ENCODE measurements around the gene FMNL2. TPM values are rescaled to one million over a fixed set of nuclear protein-coding genes. Genes with fewer than 3 reads are reported as not detected.

Gene FMNL2
- total and polyA plus RNA-seq, 4 donors, result 1.5 to 9.3 (median 5.1) TPM

DNA sequence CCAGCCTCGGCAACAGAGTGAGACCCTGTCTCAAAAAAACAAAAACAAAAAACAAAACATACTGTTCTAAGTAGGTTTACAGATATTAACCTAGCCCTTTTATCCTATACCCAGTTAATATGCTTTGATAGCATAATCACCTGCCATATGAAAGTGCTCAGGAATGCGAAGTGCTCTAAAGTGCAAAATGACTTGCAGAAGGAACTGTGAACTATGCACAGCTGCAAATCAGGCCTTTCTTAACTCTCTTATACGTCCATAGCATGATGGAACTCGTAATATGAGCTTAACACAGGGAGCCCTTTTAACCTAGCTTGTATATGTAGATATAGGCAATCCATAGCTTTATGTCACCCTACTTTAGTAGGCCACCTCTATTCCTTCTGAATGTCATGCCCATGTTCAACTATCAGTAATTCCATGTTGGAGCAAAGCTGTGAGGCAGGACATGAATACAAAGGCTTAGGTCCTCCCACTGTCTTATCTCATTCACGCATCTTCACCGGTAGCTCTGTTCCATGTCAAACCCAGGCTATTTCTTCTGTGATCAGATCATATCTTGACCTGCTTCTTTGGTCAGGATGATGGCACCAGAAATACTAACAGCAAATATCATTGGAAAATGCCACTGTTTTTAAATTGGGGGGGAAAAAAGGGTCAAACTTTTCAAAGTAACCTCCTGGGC lies 309.4 kb downstream of the FMNL2 start:
- no peak for DNase-seq (ENCODE audit: low spot score)
- Histone ChIP-seq H3K9ac (ENCODE audit: low read depth in 1 of 2, low read length in 2 of 2) (no peak overlapping the region), H3K36me3 (ENCODE audit: control insufficient read depth in 4 of 4, insufficient read depth in 3 of 4, low read depth in 1 of 4, low read length in 3 of 4) (peaks cover 0 to 8% (median 0%) of the 10 kb centered on the region in 4 donors), H3K27ac (ENCODE audit: low read depth in 1 of 2, low read length in 2 of 2) (no peak overlapping the region), H3K4me3 (ENCODE audit: low read depth in 1 of 3, low read length in 3 of 3) (no peak overlapping the region), H3K27me3 (ENCODE audit: control insufficient read depth in 4 of 4, insufficient read depth in 4 of 4, low read length in 3 of 4) (no peaks in the 10 kb centered on the region), H3K4me1 (ENCODE audit: control insufficient read depth in 4 of 4, insufficient read depth in 4 of 4, low read length in 3 of 4) (peaks cover 0 to 9% (median 4%) of the 10 kb centered on the region in 4 donors), H3K9me3 (ENCODE audit: control insufficient read depth in 4 of 4, low read length in 3 of 4) (no peaks in the 10 kb centered on the region)
- TF ChIP-seq, protein P1, sequence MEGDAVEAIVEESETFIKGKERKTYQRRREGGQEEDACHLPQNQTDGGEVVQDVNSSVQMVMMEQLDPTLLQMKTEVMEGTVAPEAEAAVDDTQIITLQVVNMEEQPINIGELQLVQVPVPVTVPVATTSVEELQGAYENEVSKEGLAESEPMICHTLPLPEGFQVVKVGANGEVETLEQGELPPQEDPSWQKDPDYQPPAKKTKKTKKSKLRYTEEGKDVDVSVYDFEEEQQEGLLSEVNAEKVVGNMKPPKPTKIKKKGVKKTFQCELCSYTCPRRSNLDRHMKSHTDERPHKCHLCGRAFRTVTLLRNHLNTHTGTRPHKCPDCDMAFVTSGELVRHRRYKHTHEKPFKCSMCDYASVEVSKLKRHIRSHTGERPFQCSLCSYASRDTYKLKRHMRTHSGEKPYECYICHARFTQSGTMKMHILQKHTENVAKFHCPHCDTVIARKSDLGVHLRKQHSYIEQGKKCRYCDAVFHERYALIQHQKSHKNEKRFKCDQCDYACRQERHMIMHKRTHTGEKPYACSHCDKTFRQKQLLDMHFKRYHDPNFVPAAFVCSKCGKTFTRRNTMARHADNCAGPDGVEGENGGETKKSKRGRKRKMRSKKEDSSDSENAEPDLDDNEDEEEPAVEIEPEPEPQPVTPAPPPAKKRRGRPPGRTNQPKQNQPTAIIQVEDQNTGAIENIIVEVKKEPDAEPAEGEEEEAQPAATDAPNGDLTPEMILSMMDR (IDR thresholded peaks at IDR 0.05; ENCODE audit: low read depth, low read length, missing input control), result no peak
- TF ChIP-seq FOXA1 (IDR thresholded peaks at IDR 0.05), result no peak
- no peak for TF ChIP-seq EGR1 (IDR thresholded peaks at IDR 0.05; ENCODE audit: low read depth in 2 of 2)
- no peak for TF ChIP-seq HNF4A (conservative IDR thresholded peaks at IDR 0.05)
- no peak for TF ChIP-seq RAD21 (IDR thresholded peaks at IDR 0.05)
- no peak for TF ChIP-seq YY1 (IDR thresholded peaks at IDR 0.05)
- TF ChIP-seq FOXA2 (IDR thresholded peaks at IDR 0.05), result no peak
- TF ChIP-seq HNF4G (IDR thresholded peaks at IDR 0.05), result no peak
- TF ChIP-seq TAF1 (conservative IDR thresholded peaks at IDR 0.05), result no peak
- TF ChIP-seq SP1 (IDR thresholded peaks at IDR 0.05), result no peak
- TF ChIP-seq, protein P2, sequence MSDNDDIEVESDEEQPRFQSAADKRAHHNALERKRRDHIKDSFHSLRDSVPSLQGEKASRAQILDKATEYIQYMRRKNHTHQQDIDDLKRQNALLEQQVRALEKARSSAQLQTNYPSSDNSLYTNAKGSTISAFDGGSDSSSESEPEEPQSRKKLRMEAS (IDR thresholded peaks at IDR 0.05), result no peak
- no peak for TF ChIP-seq RXRA (IDR thresholded peaks at IDR 0.05)
- TF ChIP-seq, protein P3, sequence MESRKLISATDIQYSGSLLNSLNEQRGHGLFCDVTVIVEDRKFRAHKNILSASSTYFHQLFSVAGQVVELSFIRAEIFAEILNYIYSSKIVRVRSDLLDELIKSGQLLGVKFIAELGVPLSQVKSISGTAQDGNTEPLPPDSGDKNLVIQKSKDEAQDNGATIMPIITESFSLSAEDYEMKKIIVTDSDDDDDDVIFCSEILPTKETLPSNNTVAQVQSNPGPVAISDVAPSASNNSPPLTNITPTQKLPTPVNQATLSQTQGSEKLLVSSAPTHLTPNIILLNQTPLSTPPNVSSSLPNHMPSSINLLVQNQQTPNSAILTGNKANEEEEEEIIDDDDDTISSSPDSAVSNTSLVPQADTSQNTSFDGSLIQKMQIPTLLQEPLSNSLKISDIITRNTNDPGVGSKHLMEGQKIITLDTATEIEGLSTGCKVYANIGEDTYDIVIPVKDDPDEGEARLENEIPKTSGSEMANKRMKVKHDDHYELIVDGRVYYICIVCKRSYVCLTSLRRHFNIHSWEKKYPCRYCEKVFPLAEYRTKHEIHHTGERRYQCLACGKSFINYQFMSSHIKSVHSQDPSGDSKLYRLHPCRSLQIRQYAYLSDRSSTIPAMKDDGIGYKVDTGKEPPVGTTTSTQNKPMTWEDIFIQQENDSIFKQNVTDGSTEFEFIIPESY (IDR thresholded peaks at IDR 0.05), result no peak
- TF ChIP-seq JUND (IDR thresholded peaks at IDR 0.05), result no peak
- TF ChIP-seq, protein P4, sequence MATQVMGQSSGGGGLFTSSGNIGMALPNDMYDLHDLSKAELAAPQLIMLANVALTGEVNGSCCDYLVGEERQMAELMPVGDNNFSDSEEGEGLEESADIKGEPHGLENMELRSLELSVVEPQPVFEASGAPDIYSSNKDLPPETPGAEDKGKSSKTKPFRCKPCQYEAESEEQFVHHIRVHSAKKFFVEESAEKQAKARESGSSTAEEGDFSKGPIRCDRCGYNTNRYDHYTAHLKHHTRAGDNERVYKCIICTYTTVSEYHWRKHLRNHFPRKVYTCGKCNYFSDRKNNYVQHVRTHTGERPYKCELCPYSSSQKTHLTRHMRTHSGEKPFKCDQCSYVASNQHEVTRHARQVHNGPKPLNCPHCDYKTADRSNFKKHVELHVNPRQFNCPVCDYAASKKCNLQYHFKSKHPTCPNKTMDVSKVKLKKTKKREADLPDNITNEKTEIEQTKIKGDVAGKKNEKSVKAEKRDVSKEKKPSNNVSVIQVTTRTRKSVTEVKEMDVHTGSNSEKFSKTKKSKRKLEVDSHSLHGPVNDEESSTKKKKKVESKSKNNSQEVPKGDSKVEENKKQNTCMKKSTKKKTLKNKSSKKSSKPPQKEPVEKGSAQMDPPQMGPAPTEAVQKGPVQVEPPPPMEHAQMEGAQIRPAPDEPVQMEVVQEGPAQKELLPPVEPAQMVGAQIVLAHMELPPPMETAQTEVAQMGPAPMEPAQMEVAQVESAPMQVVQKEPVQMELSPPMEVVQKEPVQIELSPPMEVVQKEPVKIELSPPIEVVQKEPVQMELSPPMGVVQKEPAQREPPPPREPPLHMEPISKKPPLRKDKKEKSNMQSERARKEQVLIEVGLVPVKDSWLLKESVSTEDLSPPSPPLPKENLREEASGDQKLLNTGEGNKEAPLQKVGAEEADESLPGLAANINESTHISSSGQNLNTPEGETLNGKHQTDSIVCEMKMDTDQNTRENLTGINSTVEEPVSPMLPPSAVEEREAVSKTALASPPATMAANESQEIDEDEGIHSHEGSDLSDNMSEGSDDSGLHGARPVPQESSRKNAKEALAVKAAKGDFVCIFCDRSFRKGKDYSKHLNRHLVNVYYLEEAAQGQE (IDR thresholded peaks at IDR 0.05), result no peak
- 95% methylated on average over 6 of the region's 6 CpGs for WGBS

DNA sequence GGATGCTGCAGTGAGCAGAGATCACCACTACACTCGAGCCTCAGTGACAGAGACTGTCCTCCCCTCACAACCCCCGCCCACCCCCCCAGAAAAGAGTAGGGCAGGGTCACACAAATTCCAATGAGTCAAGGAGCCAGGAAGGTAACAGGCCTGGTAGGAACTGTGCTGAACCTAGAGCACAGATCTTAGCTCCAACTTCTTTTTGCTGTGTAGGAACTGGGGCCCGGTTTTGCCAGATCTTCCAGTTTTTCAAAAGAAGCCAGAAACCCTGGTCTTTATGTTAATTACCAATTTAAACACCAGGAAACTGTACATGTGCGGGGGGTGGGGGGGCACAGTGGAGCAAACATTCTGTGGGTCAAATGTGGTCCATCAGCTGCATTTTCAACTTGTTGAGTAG lies 311.3 kb downstream of the FMNL2 start:
- no peak for DNase-seq (ENCODE audit: low spot score)
- no peak overlapping the region for H3K27ac ChIP-seq (ENCODE audit: low read depth in 1 of 2, low read length in 2 of 2)
- H3K36me3 ChIP-seq (ENCODE audit: control insufficient read depth in 4 of 4, insufficient read depth in 3 of 4, low read depth in 1 of 4, low read length in 3 of 4), result peaks cover 0 to 4% (median 0%) of the 10 kb centered on the region in 4 donors
- no peak overlapping the region for H3K4me3 ChIP-seq (ENCODE audit: low read depth in 1 of 3, low read length in 3 of 3)
- H3K4me1 ChIP-seq (ENCODE audit: control insufficient read depth in 4 of 4, insufficient read depth in 4 of 4, low read length in 3 of 4), result peaks cover 0 to 9% (median 4%) of the 10 kb centered on the region in 4 donors
- WGBS, result 67% methylated on average over 4 of the region's 4 CpGs
- no peaks in the 10 kb centered on the region for H3K9me3 ChIP-seq (ENCODE audit: control insufficient read depth in 4 of 4, low read length in 3 of 4)
- H3K27me3 ChIP-seq (ENCODE audit: control insufficient read depth in 4 of 4, insufficient read depth in 4 of 4, low read length in 3 of 4), result no peaks in the 10 kb centered on the region
- H3K9ac ChIP-seq (ENCODE audit: low read depth in 1 of 2, low read length in 2 of 2), result no peak overlapping the region
- no peak for TF ChIP-seq JUND (IDR thresholded peaks at IDR 0.05)
- no peak for TF ChIP-seq RAD21 (IDR thresholded peaks at IDR 0.05)
- TF ChIP-seq RXRA (IDR thresholded peaks at IDR 0.05), result no peak
